Erythroblast (primary cell): Measurements from ENCODE around the gene WFIKKN2.
"Not testable (repeated sequence)": the region's sequence is repeated elsewhere in the genome, so short reads cannot be mapped to it uniquely, and the experiment has no call there.

Experiments used
- DNase-seq, 2 experiments: peaks; one replicate each; lab custom pipeline; 2025; lab: John Stamatoyannopoulos, UW
- GATA1 ChIP-seq: IDR thresholded peaks from 2 replicates; pipeline ENCODE4 v1.6.1; 2011; ENCODE audit warnings: low read depth, mild to moderate bottlenecking, control low read depth, low read length, moderate library complexity
- POLR2A ChIP-seq: IDR thresholded peaks from 2 replicates; pipeline ENCODE4 v1.6.1; 2011; ENCODE audit warnings: mild to moderate bottlenecking, low read length

WFIKKN2 gene

DNA sequence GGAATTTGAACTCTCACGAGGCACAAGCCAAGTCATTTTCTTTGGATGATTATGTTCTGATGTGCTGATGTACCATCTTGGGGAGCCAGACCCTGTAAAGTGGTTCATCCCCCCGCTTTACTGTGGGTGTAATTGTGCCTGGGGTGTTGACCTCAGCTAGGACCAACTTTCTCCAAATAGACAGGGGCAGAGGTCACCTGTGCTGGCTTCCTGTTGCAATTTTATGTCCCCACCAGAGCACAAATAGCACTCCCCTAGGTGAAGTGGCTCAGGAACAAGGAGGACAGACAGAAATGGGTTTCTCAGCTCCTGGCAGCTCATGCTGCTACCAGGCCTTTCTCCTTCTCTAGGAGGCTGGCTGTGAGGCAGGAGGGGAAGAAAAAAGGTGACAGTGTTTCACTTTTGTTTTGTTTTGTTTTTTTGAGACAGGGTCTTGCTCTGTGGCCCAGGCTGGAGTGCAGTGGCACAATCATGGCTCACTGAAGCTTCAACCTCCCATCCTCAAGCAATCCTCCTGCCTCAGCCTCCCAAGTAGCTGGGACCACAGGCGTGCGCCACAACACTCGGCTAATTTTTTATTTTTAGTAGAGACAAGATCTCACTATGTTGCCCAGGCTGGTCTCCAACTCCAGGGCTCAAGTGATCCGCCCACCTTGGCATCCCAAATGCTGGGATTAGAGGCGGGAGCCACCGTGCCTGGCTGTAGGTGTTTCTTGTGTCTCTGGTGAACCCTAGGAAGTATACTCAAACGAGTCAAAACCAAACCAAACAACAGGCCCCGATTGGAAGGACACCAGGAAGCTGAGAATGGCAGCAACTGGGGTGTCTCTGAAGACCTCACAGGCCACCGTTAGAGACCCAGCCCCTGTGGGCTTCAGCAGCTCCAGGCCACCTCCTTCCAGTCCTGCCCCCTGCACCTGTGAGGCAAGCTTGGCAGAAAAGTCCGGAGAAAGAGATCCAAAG lies 32.5 kb upstream of the WFIKKN2 start:
- TF ChIP-seq POLR2A: no peak
- TF ChIP-seq GATA1: no peak
- no peak for DNase-seq

DNA sequence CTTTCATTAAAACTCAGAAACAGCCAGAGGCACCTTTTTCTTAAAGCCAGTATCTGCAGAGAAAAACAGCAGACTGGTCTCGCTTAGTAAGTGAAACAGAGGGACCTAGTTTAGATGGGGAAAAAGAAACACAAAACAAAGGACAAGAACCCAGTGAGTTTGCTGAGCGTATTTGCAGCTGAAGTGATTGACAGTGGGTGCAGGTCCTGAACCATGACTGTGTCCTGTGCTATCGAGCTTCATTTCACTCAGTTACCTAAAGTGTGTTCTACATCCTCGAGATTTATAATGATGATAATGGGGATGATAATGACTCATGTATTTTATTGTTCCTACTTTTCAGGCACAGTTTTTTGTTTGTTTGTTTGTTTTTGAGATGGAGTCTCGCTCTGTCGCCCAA lies 31.7 kb upstream of the WFIKKN2 start:
- TF ChIP-seq GATA1: no peak
- no peak for TF ChIP-seq POLR2A
- DNase-seq: no peak

DNA sequence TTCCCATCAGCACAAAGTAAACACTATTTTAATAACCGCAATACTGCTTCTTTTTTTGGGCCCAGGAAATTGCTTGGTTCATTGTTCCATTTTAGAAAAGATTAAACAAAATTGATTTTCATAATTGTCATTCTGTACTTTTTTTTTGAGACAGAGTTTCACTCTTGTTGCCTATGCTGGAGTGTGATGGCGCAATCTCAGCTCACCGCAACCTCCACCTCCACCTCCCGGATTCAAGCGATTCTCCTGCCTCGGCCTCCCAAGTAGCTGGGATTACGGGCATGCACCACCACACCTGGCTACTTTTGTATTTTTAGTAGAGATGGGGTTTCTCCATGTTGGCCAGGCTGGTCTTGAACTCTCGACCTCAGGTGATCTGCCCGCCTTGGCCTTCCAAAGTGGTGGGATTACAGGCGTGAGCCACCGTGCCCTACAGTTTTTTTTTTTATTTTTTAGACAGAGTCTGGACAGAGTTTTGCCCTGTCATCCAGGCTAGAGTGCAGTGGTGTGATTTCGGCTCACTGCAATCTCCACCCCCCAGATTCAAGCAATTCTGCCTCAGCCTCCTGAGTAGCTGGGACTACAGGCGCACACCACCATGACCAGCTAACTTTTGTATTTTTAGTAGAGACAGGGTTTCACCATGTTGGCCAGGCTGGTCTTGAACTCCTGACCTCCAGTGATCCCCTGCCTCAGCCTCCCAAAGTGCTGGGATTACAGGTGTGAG lies 30.5 kb upstream of the WFIKKN2 start:
- DNase-seq: not testable (repeated sequence)

DNA sequence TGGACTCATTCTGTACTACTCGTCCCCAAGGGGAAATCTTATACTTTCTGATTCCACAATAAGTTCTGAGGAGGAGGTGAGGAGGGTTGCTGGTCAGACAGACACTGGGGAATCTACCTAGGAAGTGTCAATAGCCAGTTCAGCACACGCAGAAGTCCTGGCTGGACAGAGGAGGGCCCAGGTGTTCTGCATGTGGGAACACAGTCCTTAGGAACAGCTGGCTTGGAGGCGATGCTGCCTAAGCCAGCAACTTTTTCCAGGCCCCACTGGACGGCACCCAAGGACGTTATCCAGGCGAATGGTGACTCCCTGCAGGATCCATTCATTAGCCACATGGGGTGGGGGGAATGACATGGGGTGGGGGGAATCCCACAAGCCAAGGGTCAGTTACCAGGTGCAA lies 29.9 kb upstream of the WFIKKN2 start:
- DNase-seq: no peak

DNA sequence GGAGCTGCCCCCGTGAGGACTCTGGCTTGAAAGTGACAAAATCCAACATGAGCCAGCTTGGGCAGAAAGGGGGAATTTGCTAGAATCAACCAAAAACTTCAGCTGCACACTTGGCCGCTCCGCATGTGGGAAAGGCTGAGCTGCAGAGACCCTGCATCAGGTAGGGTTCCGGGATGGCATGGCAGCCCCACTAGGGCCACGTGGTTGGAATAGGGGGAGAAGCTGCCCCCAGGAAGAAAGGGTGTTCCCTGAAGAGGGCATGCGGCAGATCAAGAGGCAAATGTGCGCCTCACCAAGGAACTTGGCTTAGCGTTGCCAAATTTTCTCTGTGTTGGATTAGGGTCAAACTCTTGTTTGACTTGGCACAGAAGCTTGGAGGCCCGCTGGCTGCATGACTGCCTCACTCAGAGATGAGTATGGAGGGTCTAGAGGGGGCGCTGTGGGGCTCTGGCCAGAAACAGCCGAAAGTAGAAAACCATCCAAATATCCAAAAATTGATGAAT lies 29.2 kb upstream of the WFIKKN2 start:
- TF ChIP-seq POLR2A (no peak), GATA1 (no peak)
- no peak for DNase-seq

More for the DNA sequence above, 29.9 kb upstream of the WFIKKN2 start:
- TF ChIP-seq GATA1 (no peak), POLR2A (no peak)

DNA sequence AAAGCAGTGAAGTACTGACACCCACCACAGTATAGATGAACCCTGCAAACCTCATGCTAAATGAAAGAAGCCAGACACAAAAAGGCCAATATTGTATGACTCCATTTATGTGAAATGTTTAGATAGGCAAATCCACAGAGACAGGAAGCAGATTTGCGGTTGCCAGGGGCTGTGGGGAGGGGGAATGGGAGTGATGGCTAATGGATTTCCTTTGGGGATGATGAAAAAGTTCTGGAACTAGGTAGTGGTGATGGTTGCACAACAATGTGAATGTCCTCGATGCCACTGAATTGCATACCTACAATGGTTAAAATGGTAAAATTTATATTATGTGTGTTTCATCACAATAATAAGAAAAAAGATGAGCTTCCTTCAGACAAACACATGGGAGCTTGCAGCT lies 28.4 kb upstream of the WFIKKN2 start:
- TF ChIP-seq GATA1 (no peak), POLR2A (no peak)
- no peak for DNase-seq

DNA sequence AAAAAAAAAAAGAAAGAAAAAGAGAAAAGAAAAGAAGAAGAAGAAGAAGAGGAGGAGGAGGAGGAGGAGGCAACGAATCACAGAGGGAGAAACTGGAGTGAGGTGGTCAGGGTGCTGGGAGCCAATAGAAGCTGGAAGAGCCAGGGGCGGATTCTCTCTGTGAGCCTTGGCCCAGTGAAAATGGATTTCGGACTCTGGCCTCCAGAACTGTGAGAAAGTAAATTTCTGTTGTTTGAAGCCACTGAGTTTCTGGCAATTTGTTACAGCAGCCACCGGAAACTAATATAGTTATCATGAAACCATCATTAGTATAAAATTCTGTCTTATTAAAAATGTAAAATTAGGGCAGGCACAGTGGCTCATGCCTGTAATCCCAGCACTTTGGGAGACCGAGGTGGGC lies 27.7 kb upstream of the WFIKKN2 start:
- TF ChIP-seq GATA1: no peak
- no peak for TF ChIP-seq POLR2A
- DNase-seq: no peak

DNA sequence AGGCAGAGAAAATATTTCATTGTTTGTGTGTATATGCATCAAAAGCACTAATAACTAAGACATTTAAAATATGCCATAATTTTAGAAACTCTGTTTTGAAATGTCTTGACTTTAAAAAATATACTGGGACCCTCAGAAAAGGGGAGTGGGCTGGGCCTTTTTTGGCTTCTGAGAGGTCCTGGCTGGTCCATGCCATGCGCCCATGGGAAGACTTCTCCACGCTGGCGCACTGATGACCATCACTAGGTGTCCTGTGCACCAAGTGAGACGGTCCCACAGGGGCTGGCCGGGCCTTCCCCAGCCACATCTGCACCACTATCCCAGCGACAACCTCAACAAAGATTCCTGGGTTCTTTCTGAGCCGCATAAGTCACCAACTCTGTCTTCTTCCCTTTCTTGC lies 27.0 kb upstream of the WFIKKN2 start:
- no peak for DNase-seq
- no peak for TF ChIP-seq POLR2A
- no peak for TF ChIP-seq GATA1

DNA sequence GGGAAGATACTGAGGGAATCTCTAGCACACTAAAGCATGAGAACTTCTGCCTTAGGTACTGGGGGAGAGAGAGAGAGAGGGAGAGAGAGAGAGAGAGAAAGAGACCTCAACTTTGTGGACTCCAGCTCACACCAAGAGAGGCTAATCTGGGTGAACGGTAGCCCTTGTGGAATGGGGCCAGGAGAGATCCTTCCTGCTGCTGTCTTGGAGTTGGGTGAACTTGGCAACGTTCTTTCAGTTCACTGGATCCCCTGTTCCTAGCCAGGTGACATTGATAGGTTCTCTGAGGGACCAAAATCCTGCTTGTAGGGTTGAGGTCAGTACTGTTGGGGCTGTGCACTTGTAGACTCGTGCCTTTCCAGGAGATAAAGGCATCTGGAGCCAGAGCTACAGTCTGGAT lies 26.5 kb upstream of the WFIKKN2 start:
- no peak for DNase-seq
- TF ChIP-seq POLR2A (no peak), GATA1 (no peak)

DNA sequence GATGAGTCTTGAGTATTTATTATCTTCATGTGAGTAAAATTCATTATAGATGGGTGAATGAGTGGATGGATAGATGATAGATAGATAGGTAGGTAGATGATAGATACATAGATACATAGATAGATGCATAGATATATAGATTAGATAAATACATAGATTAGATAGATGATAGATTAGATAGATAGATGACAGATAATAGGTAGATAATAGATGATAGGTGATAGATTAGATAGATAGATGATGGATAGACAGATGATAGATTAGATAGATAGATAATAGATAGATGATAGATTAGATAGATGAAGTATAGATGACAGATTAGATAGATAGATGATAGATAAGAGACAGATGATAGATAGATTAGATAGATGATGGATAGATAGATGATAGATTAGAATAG lies 21.8 kb upstream of the WFIKKN2 start:
- peak in 1 of 2 experiments; percentile 42 for DNase-seq
- TF ChIP-seq POLR2A (no peak), GATA1 (no peak)

DNA sequence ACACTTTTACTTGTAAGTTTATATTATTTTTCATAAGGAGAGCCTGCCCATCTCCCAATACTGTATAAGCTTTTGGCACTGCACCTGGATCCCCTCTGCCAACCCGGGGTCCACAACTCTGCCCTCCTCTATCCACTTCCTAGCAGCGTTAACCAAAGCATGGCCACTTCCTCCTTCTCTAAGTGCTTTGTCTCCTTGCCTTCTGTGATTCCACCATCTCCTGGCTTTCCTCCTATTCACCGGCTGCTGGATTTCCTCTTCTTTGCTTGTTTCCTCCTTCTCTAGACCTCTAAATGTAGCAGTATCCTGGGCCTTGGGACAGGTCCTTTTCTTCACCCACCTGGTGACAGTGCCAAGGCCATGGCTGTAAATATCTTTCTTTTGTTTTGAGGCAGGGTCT lies 20.0 kb upstream of the WFIKKN2 start:
- TF ChIP-seq GATA1 (no peak), POLR2A (no peak)
- DNase-seq: no peak

DNA sequence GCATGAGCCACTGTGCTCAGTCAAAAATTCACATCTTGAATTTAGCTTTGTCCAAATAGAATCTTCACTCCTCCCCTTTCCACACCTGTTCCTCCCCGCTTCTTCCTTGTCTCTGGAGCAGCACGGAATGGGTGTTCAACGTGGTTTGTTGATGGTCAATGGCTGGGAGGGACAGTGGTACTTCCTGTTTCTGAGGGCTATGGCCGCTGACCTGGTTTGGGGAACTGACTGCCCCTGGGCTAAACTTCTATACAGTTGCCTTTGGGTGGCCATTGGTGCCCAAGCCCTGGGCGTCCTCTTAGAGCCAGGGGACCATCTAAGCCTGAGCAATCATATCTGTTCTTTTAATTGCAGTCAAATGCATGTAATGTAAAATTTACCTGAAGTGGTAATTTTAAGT lies 19.1 kb upstream of the WFIKKN2 start:
- TF ChIP-seq GATA1 (no peak), POLR2A (no peak)
- DNase-seq: no peak

DNA sequence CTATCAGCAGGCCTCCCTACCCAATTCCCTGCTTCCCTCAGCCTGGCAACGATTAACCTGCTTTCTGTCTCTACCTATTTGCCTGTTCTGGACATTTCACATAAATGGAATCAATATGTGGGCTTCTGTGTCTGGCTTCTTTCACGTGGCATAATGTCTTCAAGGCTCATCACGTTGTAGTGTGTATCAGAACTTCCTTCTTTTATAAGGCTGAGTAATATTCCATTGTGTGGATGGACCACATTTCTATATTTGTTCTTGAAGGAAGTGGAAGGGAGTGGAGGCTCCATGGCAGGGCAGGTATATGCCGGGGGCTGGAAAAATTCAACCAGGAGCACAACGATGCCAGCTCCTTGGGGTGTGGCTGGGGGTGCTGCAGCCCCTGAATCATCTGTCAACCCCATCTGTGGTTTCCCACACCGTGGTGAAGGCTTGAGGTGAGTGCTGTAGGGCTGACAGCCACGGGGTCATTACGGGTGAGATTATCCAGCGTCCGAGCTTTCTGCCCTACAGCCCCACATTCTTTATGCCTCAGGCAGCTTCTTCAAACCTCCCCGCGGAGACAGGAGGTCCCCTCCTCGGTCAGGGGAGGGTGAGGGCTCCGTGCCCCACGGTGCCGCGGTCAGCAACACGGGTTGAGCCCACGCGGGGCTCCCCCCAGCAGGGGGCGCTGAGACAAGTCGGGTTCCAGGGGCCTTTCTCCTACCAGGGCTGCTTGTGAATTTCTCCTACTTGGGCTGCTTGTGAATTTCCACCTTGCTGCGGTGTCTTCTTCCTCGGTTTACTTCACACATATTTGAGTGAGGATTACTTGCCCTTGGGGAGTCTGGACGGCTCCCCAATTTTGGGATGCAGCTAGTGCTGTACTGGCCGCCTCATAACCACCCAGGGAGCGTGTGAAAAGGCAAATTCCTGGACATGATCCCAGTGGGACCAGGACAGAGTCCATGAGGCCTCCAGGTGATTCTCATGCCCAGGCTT lies 18.3 kb upstream of the WFIKKN2 start:
- DNase-seq: peak; percentile 36 to 71

DNA sequence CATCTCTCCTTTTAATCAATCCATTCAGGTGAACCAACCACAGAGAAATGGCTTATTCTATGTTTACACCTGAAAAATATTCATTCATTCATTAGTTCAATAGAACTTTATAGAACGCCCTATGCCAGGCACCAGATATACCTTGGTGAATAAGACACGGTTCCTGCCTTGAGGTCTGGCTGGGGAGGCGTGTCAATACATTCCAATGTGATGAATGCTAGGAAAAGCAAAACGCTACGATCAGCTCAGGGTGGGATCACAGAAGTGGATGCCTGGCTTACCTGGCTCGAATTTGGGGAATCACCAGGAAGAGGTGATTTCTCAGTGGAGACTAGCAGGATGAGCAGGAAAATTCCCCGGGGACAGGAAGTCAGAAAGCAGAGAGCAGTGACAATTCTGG lies 17.5 kb upstream of the WFIKKN2 start:
- DNase-seq: no peak
- TF ChIP-seq POLR2A: no peak
- TF ChIP-seq GATA1: no peak

More for the DNA sequence above, 18.3 kb upstream of the WFIKKN2 start:
- TF ChIP-seq GATA1: no peak
- TF ChIP-seq POLR2A: no peak
